GM19035 (cell line): ENCODE results near the gene IRAK1.

Source experiments
- ATAC-seq: cut with Tn5 transposase; IDR thresholded peaks from one replicate; pipeline ENCODE4 v1.9.1; 2021; ENCODE audit not compliant: unreplicated experiment

IRAK1 gene

DNA sequence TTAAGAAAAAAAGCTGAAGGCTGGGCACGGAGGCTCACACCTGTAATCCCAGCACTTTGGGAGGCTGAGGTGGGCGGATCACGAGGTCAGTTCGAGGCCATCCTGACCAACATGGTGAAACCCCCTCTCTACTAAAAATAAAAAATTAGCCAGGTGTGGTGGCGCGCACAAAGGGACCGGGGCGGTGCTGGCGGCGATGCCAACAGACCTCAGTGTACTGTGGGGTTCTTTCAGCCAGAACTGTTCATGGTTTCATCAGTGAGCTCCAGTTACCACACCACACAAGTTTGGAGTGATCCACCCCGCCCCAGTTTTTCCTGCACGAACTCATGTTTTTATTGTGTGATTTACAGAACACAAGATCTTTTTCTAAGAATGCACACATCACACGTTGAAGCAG lies 21.2 kb upstream of the IRAK1 start:
- ATAC-seq: no peak

GRCh38 chrX:154040307-154040756 lies 20.6 kb upstream of the IRAK1 start:
- no peak for ATAC-seq

- ATAC-seq: no peak
Observed at GRCh38 chrX:154039577-154039976, 19.9 kb upstream of the IRAK1 start.

GRCh38 chrX:154038656-154039055 lies 19.0 kb upstream of the IRAK1 start:
- no peak for ATAC-seq

DNA sequence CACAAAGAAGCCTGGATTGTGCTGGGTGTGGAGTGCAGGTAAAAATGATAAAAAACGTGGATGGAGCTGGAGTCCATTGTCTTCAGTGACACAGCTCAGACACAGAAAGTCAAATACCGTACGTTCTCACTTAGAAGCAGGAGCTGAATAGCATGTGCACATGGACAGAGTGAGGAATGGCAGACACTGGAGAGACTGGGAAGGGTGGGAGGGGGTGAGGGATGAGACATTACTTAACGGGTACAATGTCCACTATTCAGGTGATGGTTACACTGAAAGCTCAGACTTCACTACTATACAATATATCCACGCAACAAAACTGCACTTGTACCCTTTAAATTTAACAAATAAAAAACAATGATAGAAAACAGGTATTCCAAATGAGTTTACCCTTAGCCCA lies 18.1 kb upstream of the IRAK1 start:
- no peak for ATAC-seq

DNA sequence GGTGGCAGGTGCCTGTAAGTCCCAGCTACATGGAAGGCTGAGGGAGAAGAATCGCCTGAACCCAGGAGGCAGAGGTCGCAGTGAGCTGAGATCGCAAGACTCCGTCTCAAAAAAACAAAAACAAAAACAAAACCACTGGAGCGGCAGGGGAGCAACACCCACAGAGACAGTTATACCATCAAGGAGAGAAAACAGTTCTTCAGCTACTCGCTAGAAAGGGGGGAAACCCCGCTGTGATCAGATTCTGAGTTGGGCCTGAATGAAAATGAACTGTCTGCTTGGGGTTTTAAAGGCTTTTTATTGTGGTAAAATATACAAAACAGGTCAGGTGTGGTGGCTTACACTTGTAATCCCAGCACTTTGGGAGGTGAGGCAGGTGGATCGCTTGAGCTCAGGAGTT lies 16.8 kb upstream of the IRAK1 start:
- ATAC-seq: no peak

GRCh38 chrX:154033848-154034247 lies 14.1 kb upstream of the IRAK1 start:
- ATAC-seq: no peak

DNA sequence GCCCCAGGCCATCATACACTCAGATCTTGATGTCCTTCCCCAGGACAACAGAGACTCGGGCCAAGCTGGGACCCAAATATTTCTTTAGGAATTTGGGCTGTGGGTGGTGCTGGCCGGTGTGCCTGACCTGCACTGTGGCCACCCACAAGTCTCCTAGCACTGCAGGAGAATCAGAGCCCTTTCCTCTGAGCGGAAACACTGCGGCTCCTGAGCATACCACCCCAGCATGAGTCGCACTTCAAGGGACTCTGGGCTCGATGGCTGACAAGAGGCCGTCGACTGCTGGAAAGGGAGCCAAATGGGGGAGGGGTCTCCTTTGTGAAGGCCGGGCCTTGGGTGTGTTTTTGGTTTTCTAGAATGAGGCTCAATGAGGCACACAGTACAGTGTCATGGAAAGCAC lies 13.0 kb upstream of the IRAK1 start:
- no peak for ATAC-seq

GRCh38 chrX:154032160-154032559 lies 12.5 kb upstream of the IRAK1 start:
- no peak for ATAC-seq

DNA sequence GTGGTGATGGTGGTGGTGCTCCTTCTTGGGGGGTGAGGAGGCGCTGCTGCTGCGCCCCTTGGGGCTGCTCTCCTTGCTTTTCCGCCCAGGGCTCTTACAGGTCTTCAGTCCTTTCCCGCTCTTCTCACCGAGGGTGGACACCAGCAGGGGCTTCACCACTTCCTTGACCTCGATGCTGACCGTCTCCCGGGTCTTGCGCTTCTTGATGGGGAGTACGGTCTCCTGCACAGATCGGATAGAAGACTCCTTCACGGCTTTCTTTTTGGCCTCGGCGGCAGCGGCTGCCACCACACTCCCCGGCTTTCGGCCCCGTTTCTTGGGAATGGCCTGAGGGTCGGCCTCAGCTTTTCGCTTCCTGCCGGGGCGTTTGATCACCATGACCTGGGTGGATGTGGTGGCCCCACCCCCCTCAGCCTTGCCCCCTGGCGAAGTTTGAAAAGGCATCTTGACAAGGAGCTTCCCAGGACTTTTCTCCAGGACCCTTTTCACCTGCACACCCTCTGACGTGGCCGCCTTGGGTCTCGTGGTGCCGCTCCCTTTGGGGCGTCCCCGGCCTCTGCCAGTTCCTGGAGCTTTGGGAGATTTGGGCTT lies 11.1 kb upstream of the IRAK1 start:
- no peak for ATAC-seq

DNA sequence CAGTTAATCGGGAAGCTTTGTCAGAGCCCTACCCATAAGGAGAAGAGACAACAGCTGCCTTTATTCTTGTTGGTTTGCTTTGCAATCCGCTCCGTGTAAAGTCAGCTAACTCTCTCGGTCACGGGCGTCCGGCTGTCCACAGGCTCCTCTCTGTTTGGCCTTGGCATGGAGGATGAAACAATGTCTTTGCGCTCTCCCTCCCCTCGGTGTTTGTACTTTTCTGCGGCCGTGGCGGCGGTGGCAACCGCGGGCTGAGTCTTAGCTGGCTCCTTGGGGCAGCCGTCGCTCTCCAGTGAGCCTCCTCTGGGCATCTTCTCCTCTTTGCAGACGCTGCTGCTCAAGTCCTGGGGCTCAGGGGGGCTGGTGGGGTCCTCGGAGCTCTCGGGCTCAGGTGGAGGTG lies 10.6 kb upstream of the IRAK1 start:
- ATAC-seq: no peak

- ATAC-seq: no peak
Observed at GRCh38 chrX:154029439-154029838, 9.7 kb upstream of the IRAK1 start.

DNA sequence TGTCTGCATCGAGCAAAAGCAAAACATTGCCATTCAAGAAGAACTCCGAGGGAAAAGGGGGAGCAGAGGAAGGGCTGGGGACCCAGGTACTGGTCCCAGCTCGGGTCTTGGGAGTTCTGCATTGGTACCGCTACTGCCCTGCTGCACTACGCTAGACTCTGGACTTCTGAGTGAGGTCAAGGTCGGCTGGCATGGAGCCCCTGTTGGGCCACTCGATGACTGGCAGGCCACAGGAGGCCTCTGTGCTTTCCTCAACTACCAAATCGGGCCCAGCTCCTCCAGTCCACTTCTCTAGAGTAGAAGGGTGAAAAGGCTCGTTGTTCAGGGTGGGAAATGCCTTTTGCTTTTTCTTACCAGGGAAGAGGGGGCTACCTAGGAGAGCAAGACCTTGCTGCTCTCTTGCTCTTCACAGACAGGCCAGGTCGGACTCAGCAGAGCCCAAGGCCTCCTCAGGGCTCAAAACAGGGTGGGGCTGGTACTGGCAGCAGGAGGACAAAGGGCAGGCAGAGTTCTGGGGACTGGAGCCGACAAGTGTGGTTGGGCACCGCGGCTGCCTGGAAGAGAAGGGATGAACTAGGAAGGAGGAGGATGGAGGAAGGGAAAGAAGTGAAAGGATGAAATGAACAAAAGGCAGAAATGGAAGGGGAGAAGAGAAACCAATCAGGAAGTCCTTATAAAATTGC lies 8.9 kb upstream of the IRAK1 start:
- ATAC-seq: no peak

DNA sequence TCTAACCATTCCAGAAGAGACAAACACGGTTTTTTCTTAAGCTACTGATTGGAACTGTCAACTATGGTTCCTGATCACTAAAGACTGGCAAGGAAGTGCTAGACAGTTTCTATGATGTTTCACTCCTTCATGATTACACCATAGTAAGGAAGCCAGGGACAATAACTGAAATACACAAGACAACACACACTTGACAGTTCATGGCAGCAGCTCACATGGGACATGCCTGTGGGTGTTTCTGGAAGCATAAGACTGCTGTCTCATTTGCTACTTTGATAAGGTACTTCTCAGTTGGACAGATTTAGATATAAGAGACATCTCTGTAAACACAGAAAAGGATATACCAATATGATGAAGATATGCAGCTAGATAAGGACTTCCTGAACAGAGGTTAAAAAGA lies 8.3 kb upstream of the IRAK1 start:
- ATAC-seq: no peak

DNA sequence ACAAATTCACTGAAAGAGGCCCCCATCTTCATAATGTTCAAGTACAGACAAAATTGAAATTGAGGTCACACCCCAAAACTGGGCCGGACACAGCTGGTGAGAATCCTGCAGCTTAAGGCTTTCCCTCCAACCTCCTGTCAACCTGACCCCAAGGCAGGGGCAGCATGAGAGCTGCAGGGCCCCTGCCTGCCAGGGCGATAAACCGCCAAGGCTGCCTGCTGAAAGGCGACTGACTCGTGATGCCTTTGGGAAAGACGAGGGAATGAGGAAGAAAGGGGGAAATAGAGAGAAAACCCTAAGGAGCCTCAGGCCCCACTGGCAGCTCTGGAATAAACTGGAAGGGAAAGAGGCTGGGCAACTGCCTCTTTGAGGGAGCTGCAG lies 7.3 kb upstream of the IRAK1 start:
- ATAC-seq: no peak

- ATAC-seq: no peak
Observed at GRCh38 chrX:154026136-154027021, 6.7 kb upstream of the IRAK1 start.

GRCh38 chrX:154025230-154025629 lies 5.5 kb upstream of the IRAK1 start:
- ATAC-seq: no peak

DNA sequence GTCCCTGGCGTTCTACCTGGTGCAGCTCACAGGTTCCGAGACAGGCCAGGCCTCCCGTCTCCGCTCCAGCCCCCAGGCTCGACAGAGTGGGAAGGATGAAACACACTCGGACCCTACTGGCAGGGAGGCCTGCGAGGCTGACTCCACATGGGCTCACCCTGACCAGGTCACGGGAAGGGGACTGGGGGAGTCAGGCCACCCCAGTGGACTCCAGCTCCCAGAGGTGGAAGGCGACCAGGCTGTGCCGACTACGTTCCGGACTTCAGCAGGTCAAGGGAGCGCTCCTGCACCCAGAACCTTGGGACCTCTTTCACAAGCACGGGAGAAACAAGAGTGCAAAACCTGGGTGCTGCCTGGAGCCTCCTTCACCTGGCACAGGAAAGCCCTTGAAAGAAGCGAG lies 4.6 kb upstream of the IRAK1 start:
- ATAC-seq: no peak

DNA sequence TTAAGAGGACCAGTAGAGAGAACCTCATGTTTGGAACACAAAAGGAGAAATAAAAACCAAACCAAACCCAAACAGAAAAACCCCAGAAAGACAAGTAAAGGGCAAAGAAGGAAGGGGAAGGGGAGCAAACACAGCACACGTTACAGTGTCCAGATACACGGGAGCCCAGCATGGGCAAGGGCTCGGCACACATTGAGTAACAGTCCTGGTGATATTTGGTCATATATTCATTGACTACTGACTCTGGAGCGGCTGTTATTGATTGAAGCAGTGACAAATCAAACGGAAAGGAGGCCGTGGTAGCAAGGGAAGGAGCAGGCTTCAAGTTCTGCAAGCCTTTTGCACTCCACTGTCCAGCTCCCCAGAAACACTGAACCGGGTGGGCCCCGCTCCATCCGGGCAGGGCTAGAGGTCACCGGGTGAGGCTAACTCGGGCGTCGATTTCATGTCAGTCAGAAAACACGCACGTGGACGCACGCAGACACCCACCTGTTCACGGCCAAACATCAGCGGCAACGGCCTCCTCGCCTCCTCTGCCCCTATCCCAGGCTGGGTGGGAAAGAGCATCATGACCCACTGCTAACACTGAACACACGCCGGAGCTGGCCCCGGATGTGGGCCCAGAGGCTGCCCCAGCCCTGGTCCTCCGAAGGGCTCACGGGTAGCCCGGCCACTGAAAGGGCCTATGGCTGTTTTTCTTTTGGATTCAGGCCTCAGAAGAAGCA lies 3.7 kb upstream of the IRAK1 start:
- ATAC-seq: no peak

GRCh38 chrX:154022108-154022507 lies 2.4 kb upstream of the IRAK1 start:
- ATAC-seq: no peak

GRCh38 chrX:154021131-154021611 lies 1.5 kb upstream of the IRAK1 start:
- ATAC-seq: no peak
